GM10847 (cell line): ENCODE measurements around the gene STK11.

Experiments
- POLR2A ChIP-seq: IDR thresholded peaks from 2 replicates; pipeline ENCODE4 v1.6.1; 2011; ENCODE audit not compliant: insufficient read length; ENCODE audit errors: extremely low read depth

Gene STK11

DNA sequence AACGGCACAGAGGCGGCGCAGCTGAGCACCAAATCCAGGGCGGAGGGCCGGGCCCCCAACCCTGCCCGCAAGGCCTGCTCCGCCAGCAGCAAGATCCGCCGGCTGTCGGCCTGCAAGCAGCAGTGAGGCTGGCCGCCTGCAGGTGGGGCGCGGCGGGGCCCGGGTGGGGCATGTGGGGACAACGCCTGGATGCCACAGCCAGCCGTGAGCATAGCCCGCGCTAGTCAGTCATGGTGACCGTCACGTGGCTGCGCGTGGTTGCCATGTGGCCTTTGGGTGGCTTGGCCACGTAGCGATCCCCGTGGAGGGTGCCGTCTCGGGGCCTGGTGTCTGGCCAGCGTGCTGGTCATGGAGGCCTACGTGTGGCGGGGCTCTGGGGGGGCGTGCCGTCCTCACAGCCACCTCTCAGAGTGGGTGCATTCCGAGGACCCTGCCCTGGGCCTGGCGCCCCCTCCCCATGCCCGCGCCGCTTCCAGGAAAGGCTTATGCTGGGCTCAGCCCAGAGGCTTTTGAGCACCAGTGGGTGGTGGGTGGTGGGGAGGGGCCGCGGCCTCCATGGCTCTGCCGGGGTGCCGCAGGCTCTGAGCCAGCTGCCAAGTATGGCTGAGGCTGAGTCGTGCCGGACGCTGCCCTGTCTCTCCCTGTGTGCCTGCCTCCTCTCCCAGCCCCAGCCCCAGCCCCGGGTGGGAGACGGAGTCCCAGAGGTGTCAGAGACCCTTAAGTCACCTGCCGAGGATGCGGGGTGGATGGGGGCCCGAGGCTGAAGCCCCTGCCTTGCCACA is 21.1 kb downstream of the STK11 start:
- TF ChIP-seq POLR2A = no peak

- TF ChIP-seq POLR2A = no peak
Measured at GRCh38 chr19:1227304-1228054, 21.9 kb downstream of the STK11 start.

GRCh38 chr19:1228161-1228957 is 22.8 kb downstream of the STK11 start:
- no peak for TF ChIP-seq POLR2A

GRCh38 chr19:1229056-1229923 is 23.7 kb downstream of the STK11 start:
- TF ChIP-seq POLR2A = no peak

GRCh38 chr19:1229924-1230782 is 24.6 kb downstream of the STK11 start:
- TF ChIP-seq POLR2A = no peak

DNA sequence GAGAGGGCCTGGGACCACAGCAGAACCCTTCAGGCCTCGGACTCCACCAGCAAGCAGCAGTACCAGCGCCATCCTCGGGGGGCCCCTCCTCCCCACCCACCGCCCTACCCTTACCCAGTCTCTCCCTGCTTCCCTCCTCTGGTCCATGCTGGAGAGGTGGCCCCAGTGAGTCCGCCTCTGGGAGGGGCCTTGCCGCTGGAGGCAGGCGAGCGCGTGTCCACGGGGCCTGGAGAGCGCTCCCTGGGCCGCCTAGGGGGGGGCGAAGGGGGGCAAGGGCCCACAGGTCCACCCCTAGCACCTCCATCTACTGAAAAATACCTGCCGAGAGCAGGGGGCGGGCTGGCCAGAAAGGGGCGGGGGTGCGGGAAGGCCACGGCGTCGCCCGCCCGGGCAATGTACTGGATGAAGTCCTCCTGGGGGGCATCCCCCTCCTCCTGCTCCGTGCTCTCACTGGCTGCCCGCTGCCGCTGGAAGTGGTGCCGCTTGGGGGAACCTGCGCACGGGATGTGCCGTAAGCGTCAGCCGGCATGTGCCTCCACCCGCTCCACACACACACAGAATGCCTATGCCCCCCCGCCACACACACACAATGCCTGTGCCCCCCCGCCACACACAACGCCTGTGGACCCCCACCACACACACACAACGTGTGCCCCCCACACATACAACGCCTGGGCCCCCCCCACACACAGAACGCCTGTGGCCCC is 25.4 kb downstream of the STK11 start:
- TF ChIP-seq POLR2A = no peak

DNA sequence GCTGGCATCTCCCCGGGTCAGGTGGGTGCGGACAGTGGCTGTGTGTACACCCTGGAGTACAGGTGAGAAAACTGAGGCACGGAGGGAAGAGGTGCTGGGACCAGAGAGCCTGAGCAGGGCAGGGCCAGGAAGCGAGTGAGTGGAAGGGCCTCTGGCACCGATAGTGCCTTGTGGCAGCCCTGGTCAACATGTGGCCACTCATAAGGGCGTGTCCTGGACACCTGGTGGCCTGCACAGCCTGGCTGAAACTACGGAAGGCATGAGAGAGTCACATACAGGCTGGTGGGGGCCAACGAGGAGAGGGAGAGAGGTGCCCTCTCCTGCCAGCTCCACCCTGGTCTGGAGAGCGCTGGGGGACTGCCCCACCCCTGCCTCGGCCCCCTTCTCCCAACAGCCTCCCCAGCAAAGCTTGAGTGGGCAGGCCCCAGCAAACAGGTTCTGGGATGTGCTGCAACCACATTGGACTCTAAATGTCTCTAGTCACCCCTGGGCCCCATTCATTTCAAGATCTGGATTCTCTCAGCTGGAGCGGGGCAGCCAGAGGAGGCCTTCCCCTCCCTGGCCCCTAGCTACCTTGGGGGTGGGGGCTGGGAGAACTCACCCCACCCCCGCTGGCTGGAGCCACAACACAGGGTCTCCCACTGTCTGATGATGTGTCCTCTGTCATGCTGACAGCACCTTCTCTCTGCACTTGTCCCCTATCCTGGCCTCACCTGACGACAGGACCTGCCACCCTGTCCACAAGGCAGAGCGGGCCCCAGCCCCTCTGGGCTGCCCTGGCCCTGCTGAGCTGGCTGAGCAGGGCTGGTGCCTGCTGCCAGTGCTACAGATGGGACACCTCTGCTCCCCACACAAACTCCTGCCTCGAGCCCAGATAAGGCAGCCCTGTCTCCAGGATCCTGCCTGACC is 26.4 kb downstream of the STK11 start:
- TF ChIP-seq POLR2A = no peak

DNA sequence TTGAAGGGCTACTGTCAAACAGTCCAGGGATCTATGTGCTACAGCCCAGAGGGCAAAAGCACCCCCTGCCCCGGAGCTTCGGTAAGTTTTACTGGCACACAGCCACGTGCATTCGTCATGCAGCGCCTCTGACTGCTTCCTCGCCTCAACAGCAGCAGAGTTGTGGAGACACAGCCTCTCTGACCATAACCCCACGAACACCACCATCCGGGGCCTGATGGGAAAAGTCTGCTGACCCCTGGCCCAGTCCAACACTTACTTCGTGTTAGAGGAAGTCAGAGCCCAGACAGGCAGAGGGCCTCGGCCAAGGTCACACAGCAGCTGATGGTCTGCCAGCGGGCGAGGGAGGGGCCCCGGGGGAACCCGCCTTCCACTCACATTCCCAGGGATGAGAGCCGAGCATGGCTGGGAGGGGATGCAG is 27.1 kb downstream of the STK11 start:
- TF ChIP-seq POLR2A = no peak

DNA sequence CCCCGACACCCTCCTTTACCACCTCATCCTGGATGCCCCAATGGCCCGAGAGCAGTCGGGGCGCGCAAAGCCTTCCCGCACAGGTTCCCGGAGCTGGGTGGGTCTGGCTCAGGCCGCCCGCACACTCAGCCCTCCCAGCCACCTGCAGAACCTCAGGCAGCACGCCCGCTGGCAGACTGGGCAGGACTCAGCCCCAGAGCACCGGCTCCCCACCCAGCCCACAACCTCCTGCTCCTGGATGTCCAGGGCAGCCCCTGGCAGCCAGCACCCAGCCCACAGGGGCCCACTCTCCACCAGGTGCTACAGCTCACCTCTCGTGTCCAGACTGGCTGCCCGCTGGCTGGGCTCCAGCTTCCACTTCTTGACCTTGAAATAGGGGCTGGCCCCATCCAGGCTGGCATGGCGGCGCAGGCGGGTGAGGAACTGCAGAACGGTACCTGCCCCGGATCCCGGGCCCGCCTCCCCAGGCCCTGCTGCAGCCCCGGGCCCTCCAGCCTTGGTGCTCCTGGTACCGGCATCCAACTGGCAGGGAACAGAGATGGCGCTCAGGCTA is 27.6 kb downstream of the STK11 start:
- TF ChIP-seq POLR2A = no peak

DNA sequence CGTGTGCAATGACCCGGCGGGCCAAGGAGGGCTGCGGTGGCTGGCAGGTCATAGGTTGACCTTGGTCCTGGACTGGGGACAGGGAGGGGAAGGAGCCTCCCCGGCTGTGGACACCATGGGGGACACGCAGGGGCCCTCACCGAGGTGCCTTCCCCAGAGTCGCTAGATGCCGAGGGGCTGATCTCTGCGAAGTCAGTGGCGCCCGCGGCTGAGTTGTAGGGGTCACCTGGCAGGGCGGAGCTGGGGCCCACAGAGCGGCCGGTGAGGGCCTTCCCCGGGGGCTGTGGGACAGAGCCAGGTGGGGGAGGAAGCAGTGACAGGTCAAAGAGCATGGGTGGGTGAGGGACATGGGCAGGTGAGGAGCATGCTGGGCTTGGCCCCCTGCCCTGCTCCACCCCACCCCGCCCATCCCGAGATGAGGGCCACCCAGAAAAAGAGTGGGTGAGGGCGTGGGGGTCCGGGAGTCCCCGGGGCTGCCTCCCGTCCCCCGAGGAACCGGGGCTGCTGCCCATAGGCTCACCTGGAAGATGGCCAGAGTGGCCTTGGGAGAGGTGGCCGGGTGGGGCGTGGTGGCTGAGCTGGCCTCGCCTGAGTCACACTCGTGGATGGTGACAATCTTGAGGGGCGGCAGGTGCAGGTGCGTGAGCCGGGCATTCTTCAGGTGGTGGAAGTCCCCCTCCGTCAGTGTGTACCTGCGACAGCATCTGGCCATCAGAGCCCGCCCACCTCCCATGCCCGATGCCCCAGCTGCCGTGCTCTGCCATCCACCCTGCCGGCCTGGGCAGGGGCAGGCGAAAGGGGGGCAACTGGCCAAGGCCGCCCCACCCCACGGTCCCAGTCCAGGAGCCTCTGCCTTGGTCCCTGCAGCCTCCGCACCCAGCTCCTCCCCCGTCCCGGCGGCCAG is 28.7 kb downstream of the STK11 start:
- no peak for TF ChIP-seq POLR2A

DNA sequence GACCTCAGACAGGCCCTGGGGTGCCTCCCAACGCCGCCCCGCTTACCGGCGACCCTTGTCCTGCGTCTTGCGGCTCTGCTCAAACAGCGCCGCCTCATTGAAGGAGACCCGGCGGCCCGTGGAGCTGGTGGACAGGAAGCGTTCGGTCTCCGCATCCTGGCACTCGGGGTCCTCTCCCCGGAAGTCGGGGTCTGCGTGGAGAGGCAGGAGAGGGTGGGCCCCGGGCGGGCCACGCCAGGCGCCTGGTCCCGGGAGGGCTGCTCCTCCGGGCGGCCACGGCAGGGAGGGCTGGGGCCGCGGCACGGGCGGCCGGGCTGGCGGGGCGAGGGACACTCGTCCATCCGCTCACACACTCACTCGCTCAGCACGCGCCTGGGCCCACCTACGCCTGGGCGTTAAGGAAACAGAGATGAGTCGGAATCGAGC is 29.4 kb downstream of the STK11 start:
- no peak for TF ChIP-seq POLR2A
